EH (cell line): ENCODE measurements around the gene NAV1.
"Not testable (repeated sequence)": the region's sequence is repeated elsewhere in the genome, so short reads cannot be mapped to it uniquely, and the experiment has no call there.

Experiments used
- DNase-seq: peaks from one replicate; pipeline ENCODE4 v3.0.0-alpha.2; 2015; ENCODE audit warnings: low read depth

Gene NAV1

DNA sequence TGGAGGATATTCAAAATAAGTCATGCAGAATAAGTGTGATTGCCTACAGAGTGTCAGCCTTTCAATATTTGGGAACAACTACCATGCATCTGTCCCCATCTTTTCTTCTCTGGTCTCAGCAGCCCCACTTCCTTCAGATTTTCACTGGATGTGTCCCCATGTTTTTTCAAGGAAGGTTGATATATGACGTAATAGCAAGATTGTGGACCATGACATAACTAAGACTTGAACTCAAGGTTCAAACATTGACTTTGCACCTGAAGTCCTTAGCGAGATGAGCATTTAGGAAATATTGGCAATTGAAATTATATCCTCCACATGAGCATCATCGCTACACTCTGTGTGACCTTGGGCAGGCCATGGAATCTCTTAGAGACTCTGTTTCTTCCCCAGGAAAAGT is 5.8 kb downstream of the NAV1 start:
- no peak for DNase-seq

DNA sequence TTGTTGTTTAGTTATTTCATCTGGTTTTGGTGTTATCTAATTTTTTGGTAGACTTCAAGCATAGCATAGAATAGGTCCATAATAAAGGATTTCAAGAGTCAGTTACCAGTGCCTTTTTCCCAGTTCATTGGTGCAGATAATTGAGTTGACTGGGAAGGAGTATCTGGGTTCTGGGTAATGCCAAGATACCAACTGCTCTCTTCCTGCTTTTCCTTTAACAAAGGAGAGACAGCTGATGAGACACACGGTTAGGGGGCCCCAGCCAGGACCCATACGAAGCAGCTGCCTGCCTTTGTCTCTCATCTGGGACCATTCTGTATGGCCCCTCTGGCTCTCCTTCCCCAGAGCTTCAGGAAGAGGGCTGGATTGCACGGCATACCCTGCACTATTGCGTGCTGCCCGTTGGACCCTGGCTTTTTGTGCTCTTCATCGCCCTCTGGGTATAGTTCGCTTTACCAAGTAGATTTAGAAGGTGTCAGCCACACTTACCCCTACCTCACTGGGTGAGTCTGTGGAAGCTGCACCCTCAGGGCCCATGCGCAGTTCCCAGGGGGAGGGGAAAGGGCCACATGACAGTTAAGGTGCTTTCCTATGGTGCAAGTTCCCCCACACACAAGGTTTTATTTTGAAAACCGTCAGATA is 7.0 kb downstream of the NAV1 start:
- no peak for DNase-seq

GRCh38 chr1:201549522-201549921 is 10.6 kb downstream of the NAV1 start:
- not testable (repeated sequence) for DNase-seq

GRCh38 chr1:201551096-201551495 is 12.2 kb downstream of the NAV1 start:
- no peak for DNase-seq

GRCh38 chr1:201551877-201552731 is 13.2 kb downstream of the NAV1 start:
- DNase-seq: peak; percentile 96

GRCh38 chr1:201552941-201553351 is 14.0 kb downstream of the NAV1 start:
- peak; percentile 77 for DNase-seq

DNA sequence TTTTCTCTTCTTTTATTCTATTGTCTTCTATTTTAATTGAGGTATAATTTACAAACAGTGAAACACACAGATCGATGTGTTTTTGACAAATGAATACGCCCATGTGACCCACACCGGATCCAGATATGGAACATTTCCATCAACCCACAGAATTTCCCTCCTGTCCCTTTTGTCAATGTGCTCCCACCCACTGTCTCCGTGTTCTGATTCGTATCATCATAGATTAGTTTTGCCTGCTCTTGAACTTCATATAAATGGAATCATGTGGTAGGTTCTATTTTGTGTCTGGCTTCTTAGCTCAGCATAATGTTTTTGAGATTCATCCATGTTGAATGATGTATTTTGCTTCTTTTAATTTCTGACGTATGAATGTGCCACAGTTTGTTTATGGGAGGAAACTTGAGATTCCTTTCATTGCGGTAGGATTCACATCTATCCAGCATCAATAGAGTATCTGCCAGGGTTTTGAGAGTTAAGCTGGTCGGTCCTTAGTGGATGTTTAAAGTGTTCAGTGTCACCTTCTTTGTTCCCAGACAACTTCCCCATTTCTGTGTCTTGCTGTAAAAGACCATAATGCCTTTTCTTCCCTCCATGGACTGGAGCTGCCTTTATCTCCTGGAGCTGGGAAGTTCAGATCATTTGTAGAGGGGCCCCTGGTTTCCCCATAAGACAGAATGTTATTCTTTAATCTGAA is 14.7 kb downstream of the NAV1 start:
- DNase-seq: peak; percentile 35

GRCh38 chr1:201554190-201554600 is 15.3 kb downstream of the NAV1 start:
- peak; percentile 45 for DNase-seq

- DNase-seq: peak; percentile 56
Measured at GRCh38 chr1:201554789-201555592, 16.1 kb downstream of the NAV1 start.

DNA sequence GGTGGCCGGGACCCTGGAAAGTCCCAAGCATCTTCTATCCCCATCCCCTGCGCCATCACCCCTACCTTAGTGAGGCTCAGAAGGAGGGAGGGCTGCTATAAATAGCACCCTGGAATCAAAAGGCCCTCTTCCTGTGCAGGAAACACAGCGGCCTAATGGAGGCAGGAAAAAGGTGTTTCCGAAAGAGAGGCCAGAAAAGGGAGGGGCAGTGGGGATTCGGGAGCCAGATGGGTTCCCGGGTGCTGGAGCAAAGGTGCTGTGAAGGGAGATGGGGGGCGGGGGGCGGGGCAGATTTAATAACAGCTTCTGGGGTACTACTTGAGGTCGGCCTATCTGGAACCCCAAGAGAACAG is 16.6 kb downstream of the NAV1 start:
- DNase-seq: no peak

GRCh38 chr1:201556841-201557571 is 18.1 kb downstream of the NAV1 start:
- DNase-seq: peak; percentile 77

- peak; percentile 69 for DNase-seq
Measured at GRCh38 chr1:201557572-201557958, 18.6 kb downstream of the NAV1 start.

DNA sequence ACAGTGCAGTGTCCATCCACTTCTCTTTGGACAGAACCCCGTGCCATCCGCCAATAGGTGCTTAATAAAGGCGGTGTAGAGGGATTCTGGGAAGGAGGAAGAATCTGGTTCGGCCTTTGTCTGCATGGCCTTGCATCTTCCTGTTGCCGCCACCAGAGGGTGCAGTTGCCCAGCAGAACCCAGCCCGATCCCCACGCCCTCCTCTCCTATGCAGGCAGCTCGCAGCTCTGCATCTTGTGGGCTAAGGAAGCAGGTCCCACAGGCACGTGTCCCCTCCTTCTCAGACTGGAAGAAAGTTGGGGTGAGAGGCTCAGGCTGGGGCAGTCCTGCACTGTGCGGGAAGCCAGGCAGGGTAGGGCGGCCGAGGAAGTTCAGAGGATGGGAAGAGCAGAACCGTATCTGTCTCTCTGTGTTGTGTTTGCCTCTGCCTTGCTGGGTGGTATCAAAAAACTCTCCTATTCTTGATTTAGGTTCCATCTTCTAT is 20.8 kb downstream of the NAV1 start:
- DNase-seq: peak; percentile 85

- DNase-seq: peak; percentile 32
Measured at GRCh38 chr1:201560328-201561194, 21.6 kb downstream of the NAV1 start.

- no peak for DNase-seq
Measured at GRCh38 chr1:201561195-201561564, 22.3 kb downstream of the NAV1 start.

DNA sequence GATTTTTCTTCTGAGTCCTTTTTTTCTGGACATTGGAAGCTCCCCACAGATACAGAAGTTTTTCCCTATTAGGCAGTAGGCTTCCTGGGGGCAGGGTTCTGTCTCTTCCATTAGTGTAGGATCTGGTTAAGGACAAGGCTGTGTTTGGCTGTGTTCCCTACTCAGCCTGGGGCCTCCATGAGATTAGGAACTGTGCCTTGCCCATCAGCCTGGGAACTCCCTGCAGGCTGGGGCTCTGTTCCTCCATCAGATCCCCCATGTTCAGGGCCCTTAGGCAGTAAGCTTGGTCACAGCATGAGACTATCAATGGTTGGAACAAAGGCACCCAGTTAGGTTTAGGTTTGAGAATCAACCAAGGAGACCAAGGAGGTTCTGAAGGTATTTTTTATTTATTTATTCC is 22.7 kb downstream of the NAV1 start:
- DNase-seq: peak; percentile 80

- peak; percentile 97 for DNase-seq
Measured at GRCh38 chr1:201562257-201562656, 23.3 kb downstream of the NAV1 start.

DNA sequence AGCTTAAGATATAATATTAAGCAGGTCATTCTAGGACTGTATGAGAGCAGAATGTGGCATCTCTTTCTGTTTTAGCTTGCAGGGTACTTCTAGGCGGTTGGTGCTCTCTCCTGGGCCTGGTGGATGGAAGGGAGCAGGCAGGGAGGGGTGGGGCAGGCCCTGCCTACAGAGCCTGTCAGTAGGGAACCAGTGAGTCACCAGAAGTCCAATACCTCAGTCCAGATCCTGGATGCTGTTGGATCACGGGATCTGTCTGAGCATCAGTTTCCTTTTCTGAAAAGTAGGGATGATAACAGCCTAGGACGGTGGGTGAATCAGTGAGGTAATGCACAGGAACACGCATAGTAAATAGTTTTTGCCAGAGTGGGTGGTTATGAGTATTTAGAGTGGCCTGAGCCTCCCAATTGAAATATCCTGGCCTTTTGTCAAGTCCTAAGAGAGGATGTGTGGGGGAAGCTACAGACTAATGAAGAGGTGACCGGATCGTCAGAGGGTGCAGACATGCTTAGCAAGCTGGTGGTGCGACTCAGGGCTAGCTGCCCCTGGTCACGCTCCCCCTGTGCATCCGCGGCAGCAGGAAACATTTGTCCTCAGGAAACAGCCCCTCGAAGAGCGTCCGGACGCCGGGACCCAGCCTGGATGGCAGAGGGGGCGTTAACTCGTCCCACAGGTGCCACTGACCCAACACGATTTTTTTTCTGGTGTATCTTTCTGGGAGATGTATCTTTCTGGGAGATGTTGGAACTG is 23.9 kb downstream of the NAV1 start:
- peak; percentile 95 for DNase-seq

DNA sequence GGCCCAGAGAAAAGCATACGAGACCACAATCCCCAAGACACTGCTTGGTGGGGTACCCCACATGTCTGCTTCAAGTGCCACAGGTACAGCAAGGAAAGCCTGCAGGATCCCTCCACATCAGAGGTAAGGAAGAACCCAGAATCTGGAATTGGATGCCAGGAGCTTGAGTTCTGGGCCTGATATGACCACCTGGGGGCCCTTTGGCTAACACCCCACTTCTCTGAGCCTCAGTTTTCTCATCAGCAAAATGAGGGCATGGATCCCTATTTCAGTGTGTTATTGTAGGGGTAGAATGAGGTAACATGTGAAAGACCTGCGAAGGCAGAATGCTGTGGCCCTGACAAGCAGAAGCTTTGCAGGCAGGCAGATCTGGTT is 24.5 kb downstream of the NAV1 start:
- DNase-seq: no peak

GRCh38 chr1:201563941-201564340 is 25.0 kb downstream of the NAV1 start:
- no peak for DNase-seq
